HG03064 (cell line): Measurements from ENCODE around the gene BRD4.
"Not testable (repeated sequence)": the region's sequence is repeated elsewhere in the genome, so short reads cannot be mapped to it uniquely, and the experiment has no call there.

Experiments
- ATAC-seq: cut with Tn5 transposase; IDR thresholded peaks from one replicate; pipeline ENCODE4 v1.9.1; 2021; ENCODE audit warnings: low read depth; ENCODE audit not compliant: unreplicated experiment

The BRD4 gene

GRCh38 chr19:15363048-15363447 is 30.7 kb upstream of the BRD4 start:
- ATAC-seq: not testable (repeated sequence)

GRCh38 chr19:15360015-15360414 is 27.7 kb upstream of the BRD4 start:
- ATAC-seq: not testable (repeated sequence)

GRCh38 chr19:15358918-15359317 is 26.6 kb upstream of the BRD4 start:
- ATAC-seq: no peak

- no peak for ATAC-seq
Observed at GRCh38 chr19:15357906-15358305, 25.6 kb upstream of the BRD4 start.

GRCh38 chr19:15354566-15355296 is 22.4 kb upstream of the BRD4 start:
- ATAC-seq: no peak

GRCh38 chr19:15353908-15354307 is 21.6 kb upstream of the BRD4 start:
- ATAC-seq: no peak

GRCh38 chr19:15352535-15352934 is 20.2 kb upstream of the BRD4 start:
- not testable (repeated sequence) for ATAC-seq

GRCh38 chr19:15341328-15341727 is 9.0 kb upstream of the BRD4 start:
- not testable (repeated sequence) for ATAC-seq

- no peak for ATAC-seq
Observed at GRCh38 chr19:15340086-15340485, 7.7 kb upstream of the BRD4 start.

- ATAC-seq: no peak
Observed at GRCh38 chr19:15337202-15337601, 4.9 kb upstream of the BRD4 start.

- ATAC-seq: not testable (repeated sequence)
Observed at GRCh38 chr19:15335992-15336391, 3.7 kb upstream of the BRD4 start.

GRCh38 chr19:15331419-15332310 is 674 bp downstream of the BRD4 start:
- ATAC-seq: no peak

GRCh38 chr19:15330801-15331418 is 1.4 kb downstream of the BRD4 start:
- no peak for ATAC-seq

- ATAC-seq: no peak
Observed at GRCh38 chr19:15328312-15328711, 4.0 kb downstream of the BRD4 start.

- no peak for ATAC-seq
Observed at GRCh38 chr19:15324791-15325519, 7.4 kb downstream of the BRD4 start.

- ATAC-seq: no peak
Observed at GRCh38 chr19:15323496-15324235, 8.7 kb downstream of the BRD4 start.

GRCh38 chr19:15321739-15322138 is 10.6 kb downstream of the BRD4 start:
- no peak for ATAC-seq

- ATAC-seq: no peak
Observed at GRCh38 chr19:15320116-15320515, 12.2 kb downstream of the BRD4 start.

GRCh38 chr19:15318241-15318691 is 14.1 kb downstream of the BRD4 start:
- ATAC-seq: no peak
